Measurements from ENCODE around the gene PCARE.

DNA sequence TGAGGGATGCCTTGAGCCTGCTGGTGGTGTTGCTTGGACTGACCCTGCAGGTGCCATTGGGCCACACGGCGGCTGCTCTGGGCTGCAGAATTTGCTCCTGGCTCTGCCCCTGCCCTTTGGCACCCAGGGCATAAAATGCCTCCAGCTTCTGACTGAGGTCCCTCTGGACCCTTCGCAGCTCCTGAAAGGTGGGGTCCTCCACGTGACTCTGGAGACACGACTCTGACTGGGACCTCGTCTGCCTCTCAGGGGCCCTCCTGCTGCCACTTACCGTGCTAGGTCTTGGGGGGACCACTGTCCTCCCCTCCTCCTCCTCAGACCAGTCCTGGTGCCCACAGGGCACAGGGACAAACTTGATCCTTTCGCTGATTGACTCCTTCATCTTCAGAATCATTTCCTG is 2.1 kb downstream of the PCARE start:
- TF ChIP-seq, protein P1, sequence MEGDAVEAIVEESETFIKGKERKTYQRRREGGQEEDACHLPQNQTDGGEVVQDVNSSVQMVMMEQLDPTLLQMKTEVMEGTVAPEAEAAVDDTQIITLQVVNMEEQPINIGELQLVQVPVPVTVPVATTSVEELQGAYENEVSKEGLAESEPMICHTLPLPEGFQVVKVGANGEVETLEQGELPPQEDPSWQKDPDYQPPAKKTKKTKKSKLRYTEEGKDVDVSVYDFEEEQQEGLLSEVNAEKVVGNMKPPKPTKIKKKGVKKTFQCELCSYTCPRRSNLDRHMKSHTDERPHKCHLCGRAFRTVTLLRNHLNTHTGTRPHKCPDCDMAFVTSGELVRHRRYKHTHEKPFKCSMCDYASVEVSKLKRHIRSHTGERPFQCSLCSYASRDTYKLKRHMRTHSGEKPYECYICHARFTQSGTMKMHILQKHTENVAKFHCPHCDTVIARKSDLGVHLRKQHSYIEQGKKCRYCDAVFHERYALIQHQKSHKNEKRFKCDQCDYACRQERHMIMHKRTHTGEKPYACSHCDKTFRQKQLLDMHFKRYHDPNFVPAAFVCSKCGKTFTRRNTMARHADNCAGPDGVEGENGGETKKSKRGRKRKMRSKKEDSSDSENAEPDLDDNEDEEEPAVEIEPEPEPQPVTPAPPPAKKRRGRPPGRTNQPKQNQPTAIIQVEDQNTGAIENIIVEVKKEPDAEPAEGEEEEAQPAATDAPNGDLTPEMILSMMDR (IDR thresholded peaks at IDR 0.05), result no peak
- no peak for TF ChIP-seq POLR2A (IDR thresholded peaks at IDR 0.05)
